Psoas muscle (tissue), 8 donors: ENCODE measurements around the gene PPP2R3A. TPM values are rescaled to one million over a fixed set of nuclear protein-coding genes. Genes with fewer than 3 reads are reported as not detected.
A peak's percentile ranks its signal among the peaks of the same experiment; 100 is the strongest.
"Not testable (repeated sequence)": the region's sequence is repeated elsewhere in the genome, so short reads cannot be mapped to it uniquely, and the experiment has no call there.

Experiments
- ATAC-seq, 4 donors: fragments of 200-7000 bp; cut with Tn5 transposase; one replicate each; pipeline ENCODE4 v1.9.1; 2020; ENCODE audit warnings: moderate library complexity in 3 of 4, mild to moderate bottlenecking in 2 of 4
- DNase-seq, 2 donors: peaks; one replicate each; pipeline ENCODE4 v3.0.0-alpha.2; 2020
- H3K27ac ChIP-seq: fragments of 200-600 bp; one replicate; pipeline ENCODE4 v1.8.0; 2022
- H3K27me3 ChIP-seq, 3 donors: fragments of 200-600 bp in 1 of 3; one replicate each; pipeline versions ENCODE4 v1.6.1 to v1.8.0; 2013 to 2022; ENCODE audit warnings: low read length in 2 of 3, mild to moderate bottlenecking in 2 of 3, moderate library complexity in 1 of 3; ENCODE audit not compliant: insufficient read depth in 3 of 3
- H3K36me3 ChIP-seq, 2 donors: fragments of 200-600 bp in 1 of 2; one replicate each; pipeline versions ENCODE4 v1.6.1 to v1.8.0; 2013 to 2022; ENCODE audit warnings: low read depth in 1 of 2, mild to moderate bottlenecking in 1 of 2, moderate library complexity in 1 of 2; ENCODE audit not compliant: insufficient read depth in 1 of 2
- H3K4me1 ChIP-seq: fragments of 200-600 bp; one replicate; pipeline ENCODE4 v1.8.0; 2022
- H3K4me3 ChIP-seq: fragments of 200-600 bp; one replicate; pipeline ENCODE4 v1.8.0; 2022; ENCODE audit warnings: mild to moderate bottlenecking
- H3K9me3 ChIP-seq: fragments of 200-600 bp; one replicate; pipeline ENCODE4 v1.8.0; 2022
- CTCF ChIP-seq: fragments of 200-600 bp; IDR thresholded peaks from one replicate; pipeline ENCODE4 v1.8.0; 2022; ENCODE audit warnings: antibody characterized with exemption
- WGBS, 3 donors: extraction: QIAGEN DNeasy Blood & Tissue Kit; methylation state at CpG; one replicate each; pipeline versions ENCODE4 v1.1.6 to v1.1.7; 2013; 5-methylcytosine and 5-hydroxymethylcytosine counted together
- intact Hi-C, 2 donors: fragments of 100-400 bp; cut with DNase I; formaldehyde crosslinking; loops; one replicate each; pipeline versions ENCODE4 v1.11.0 to v1.14.2; 2022
- polyA plus RNA-seq, 3 donors: library from polyadenylated mRNA; stranded (reverse); fragments of 200-250 nt; gene quantifications; one replicate each; pipeline ENCODE4 v1.2.3, GENCODE V29; 2013
- total RNA-seq, 4 donors: library from RNA; stranded (reverse); fragmentation: NEBNext Ultra II Directional in 2 of 4; extraction: Animal tissue kit (Norgen Biotek cat#: 25700) in 2 of 4; gene quantifications; one replicate each; pipeline versions ENCODE4 v1.2.1 to v1.2.4, GENCODE V29; 2021 to 2023
- donor health status: healthy with polysubstance abuse.
- donor health status: DM: no; HTN: no; CAD: no; lungs with moderate emphysema.
- donor health status: Bipolar disorder and iron deficiency.
- donor health status: healthy.
- donor health status: DM: yes; HTN: yes; CAD: no.
- donor health status: DM: no; HTN: no; CAD: no.
- donor health status: DM: no; HTN: no; CAD: no.
- donor health status: DM: yes; HTN: yes; CAD: no.

Gene PPP2R3A
- total and polyA plus RNA-seq, 7 donors: 5.4 to 134 (median 45.5) TPM

GRCh38 chr3:136136454-136136853, 170.9 kb downstream of the PPP2R3A start:
- H3K36me3 ChIP-seq: peaks cover 0 to 5% of the 10 kb centered on the region in 2 donors
- TF ChIP-seq CTCF: no peak
- H3K4me3 ChIP-seq: no peak overlapping the region
- H3K27ac ChIP-seq: no peak overlapping the region
- H3K9me3 ChIP-seq: no peaks in the 10 kb centered on the region
- 56 to 66% (median 59%) methylated on average over 2 of the region's 2 CpGs for WGBS, 3 donors
- DNase-seq: no peak
- H3K27me3 ChIP-seq: no peaks in the 10 kb centered on the region
- intact Hi-C loops: no loop called here
- peaks cover under 1% of the 10 kb centered on the region for H3K4me1 ChIP-seq
- ATAC-seq: no peak

- Histone ChIP-seq H3K36me3 (peaks cover 0 to 20% of the 10 kb centered on the region in 2 donors), H3K27me3 (no peaks in the 10 kb centered on the region), H3K27ac (peak overlapping the region; percentile 36), H3K4me3 (no peak overlapping the region), H3K9me3 (no peaks in the 10 kb centered on the region), H3K4me1 (peaks cover 4% of the 10 kb centered on the region)
- TF ChIP-seq CTCF: no peak
- DNase-seq (no peak), ATAC-seq (no peak)
- intact Hi-C loops: loop anchor here in 1 of 2 donors (10.0 kb wide), 1 partner anchor 53 kb away; the partner anchor contains the start of gene MSL2
Measured at GRCh38 chr3:136141291-136141785, 175.8 kb downstream of the PPP2R3A start.

- Histone ChIP-seq H3K4me1 (peaks cover 4% of the 10 kb centered on the region), H3K4me3 (no peak overlapping the region), H3K27ac (peak overlapping the region; percentile 36), H3K9me3 (no peaks in the 10 kb centered on the region), H3K27me3 (no peaks in the 10 kb centered on the region), H3K36me3 (peaks cover 0 to 20% of the 10 kb centered on the region in 2 donors)
- DNase-seq: no peak
- TF ChIP-seq CTCF: no peak
- WGBS, 3 donors: 87 to 94% (median 88%) methylated on average over 4 of the region's 4 CpGs
- peak in 2 of 4 donors; percentile 13 to 15 for ATAC-seq
- intact Hi-C loops: loop anchor here in 1 of 2 donors (10.0 kb wide), 1 partner anchor 53 kb away; the partner anchor contains the start of gene MSL2
Measured at GRCh38 chr3:136141891-136142290, 176.4 kb downstream of the PPP2R3A start.

- H3K4me1 ChIP-seq: peaks cover 4% of the 10 kb centered on the region
- TF ChIP-seq CTCF: no peak
- 46 to 55% (median 47%) methylated on average over 3 of the region's 3 CpGs for WGBS, 3 donors
- peaks cover 0 to 20% of the 10 kb centered on the region in 2 donors for H3K36me3 ChIP-seq
- peak; percentile 34 to 54 (median 44) for ATAC-seq
- H3K27ac ChIP-seq: peak overlapping the region; percentile 12
- DNase-seq: no peak
- intact Hi-C loops: loop anchor here in 1 of 2 donors (10.0 kb wide), 1 partner anchor 52 kb away; the partner anchor contains the start of gene MSL2
- no peaks in the 10 kb centered on the region for H3K27me3 ChIP-seq
- H3K9me3 ChIP-seq: no peaks in the 10 kb centered on the region
- H3K4me3 ChIP-seq: no peak overlapping the region
Measured at GRCh38 chr3:136142592-136142991, 177.1 kb downstream of the PPP2R3A start.

GRCh38 chr3:136144397-136144796, 178.9 kb downstream of the PPP2R3A start:
- not testable (repeated sequence) for H3K9me3 ChIP-seq, H3K27me3 ChIP-seq, DNase-seq, ATAC-seq, H3K4me3 ChIP-seq
- intact Hi-C loops: loop anchor here in 1 of 2 donors (10.0 kb wide), 1 partner anchor 50 kb away; the partner anchor contains the start of gene MSL2
- H3K27ac ChIP-seq: peak overlapping the region; percentile 15
- H3K4me1 ChIP-seq: peaks cover 15% of the 10 kb centered on the region
- 76 to 95% (median 84%) methylated on average over 4 of the region's 4 CpGs for WGBS, 3 donors
- peaks cover 0 to 15% of the 10 kb centered on the region in 2 donors for H3K36me3 ChIP-seq
